ENCODE measurements around the gene EGFR.

The EGFR gene

GRCh38 chr7:55191161-55191925 lies 172.5 kb downstream of the EGFR start:
- no peak for DNase-seq (ENCODE audit: low read depth)
- TF ChIP-seq CTCF (conservative IDR thresholded peaks at IDR 0.05; ENCODE audit: control insufficient read depth, insufficient read depth, low read depth, low read length): no peak
- no peak overlapping the region for H3K4me3 ChIP-seq (ENCODE audit: control insufficient read depth, low read depth, low read length)

- no peak for DNase-seq (ENCODE audit: low read depth)
- H3K4me3 ChIP-seq (ENCODE audit: control insufficient read depth, low read depth, low read length): no peak overlapping the region
- no peak for TF ChIP-seq CTCF (conservative IDR thresholded peaks at IDR 0.05; ENCODE audit: control insufficient read depth, insufficient read depth, low read depth, low read length)
Measured at GRCh38 chr7:55191926-55192692, 173.3 kb downstream of the EGFR start.

- peak; percentile 91 for DNase-seq (ENCODE audit: low read depth)
- no peak for TF ChIP-seq CTCF (conservative IDR thresholded peaks at IDR 0.05; ENCODE audit: control insufficient read depth, insufficient read depth, low read depth, low read length)
Measured at GRCh38 chr7:55192723-55193122, 173.9 kb downstream of the EGFR start.

GRCh38 chr7:55193245-55193644 lies 174.4 kb downstream of the EGFR start:
- H3K4me3 ChIP-seq (ENCODE audit: control insufficient read depth, low read depth, low read length): no peak overlapping the region
- no peak for DNase-seq (ENCODE audit: low read depth)
- TF ChIP-seq CTCF (conservative IDR thresholded peaks at IDR 0.05; ENCODE audit: control insufficient read depth, insufficient read depth, low read depth, low read length): no peak

More at GRCh38 chr7:55192723-55193122, 173.9 kb downstream of the EGFR start:
- H3K4me3 ChIP-seq (ENCODE audit: control insufficient read depth, low read depth, low read length): no peak overlapping the region

- no peak overlapping the region for H3K4me3 ChIP-seq (ENCODE audit: control insufficient read depth, low read depth, low read length)
- DNase-seq (ENCODE audit: low read depth): no peak
- no peak for TF ChIP-seq CTCF (conservative IDR thresholded peaks at IDR 0.05; ENCODE audit: control insufficient read depth, insufficient read depth, low read depth, low read length)
Measured at GRCh38 chr7:55194522-55194921, 175.7 kb downstream of the EGFR start.

GRCh38 chr7:55198634-55199392 lies 180.0 kb downstream of the EGFR start:
- H3K4me3 ChIP-seq (ENCODE audit: control insufficient read depth, low read depth, low read length): no peak overlapping the region
- TF ChIP-seq CTCF (conservative IDR thresholded peaks at IDR 0.05; ENCODE audit: control insufficient read depth, insufficient read depth, low read depth, low read length): no peak
- DNase-seq (ENCODE audit: low read depth): peak; percentile 46

All from fibroblast of mammary gland (primary cell).